ENCODE data around the gene EML4.
"Not testable (repeated sequence)": the region's sequence is repeated elsewhere in the genome, so short reads cannot be mapped to it uniquely, and the experiment has no call there.

The EML4 gene

DNA sequence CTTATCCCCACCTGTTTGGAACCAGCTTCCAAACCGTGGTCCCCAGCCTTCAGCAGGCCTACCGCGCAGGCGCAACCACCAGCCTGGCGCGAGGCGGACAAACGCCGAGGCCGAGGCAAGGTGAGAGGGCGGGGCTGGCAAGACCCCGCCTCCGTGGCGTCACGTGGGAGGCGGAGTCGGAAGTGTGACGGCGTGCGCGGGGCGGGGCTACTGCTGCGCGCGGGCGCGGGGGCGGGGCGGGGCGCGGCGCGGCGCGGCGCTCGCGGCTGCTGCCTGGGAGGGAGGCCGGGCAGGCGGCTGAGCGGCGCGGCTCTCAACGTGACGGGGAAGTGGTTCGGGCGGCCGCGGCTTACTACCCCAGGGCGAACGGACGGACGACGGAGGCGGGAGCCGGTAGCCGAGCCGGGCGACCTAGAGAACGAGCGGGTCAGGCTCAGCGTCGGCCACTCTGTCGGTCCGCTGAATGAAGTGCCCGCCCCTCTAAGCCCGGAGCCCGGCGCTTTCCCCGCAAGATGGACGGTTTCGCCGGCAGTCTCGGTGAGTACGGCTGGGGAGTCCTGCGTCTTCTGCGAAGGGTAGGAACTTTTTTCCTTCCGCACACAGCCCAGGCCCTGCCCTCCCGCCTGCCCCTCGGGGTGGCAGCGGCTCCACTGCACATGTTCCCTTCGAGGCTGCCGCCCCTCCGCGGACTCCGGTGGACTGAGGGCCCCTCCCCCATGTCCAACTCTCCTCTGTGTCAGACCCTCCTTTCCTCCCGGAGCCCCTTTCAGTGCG is at the start of gene EML4:
EML4 (plus strand) TSS at position 254 of the 774 bp plus-strand sequence; CDS start at position 513, 259 bp downstream.
- DNase-seq: peak; percentile 77

DNA sequence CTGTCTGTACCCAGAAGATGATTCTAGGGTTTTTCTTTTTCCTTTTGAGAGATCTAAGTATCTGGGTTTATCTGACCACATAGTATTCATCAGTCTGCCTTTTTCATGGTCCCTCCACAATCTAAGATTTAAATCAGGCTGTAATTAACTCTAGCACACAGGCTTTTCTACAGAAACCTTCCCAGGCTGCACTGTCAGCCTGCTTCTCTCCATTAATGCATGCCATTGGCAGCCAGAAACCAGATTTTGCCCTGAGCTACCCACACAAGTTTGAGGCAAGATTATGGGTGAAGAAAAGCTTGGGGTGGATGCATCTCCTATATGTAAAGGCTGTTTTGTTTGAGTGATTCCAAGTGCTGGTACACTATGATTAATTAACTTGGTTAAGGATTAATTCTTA is 45.7 kb upstream of the EML4 start:
- DNase-seq: no peak

GRCh38 chr2:42124011-42124785 is 45.0 kb upstream of the EML4 start:
- no peak for DNase-seq

GRCh38 chr2:42125841-42126594 is 43.1 kb upstream of the EML4 start:
- DNase-seq: peak; percentile 26

- not testable (repeated sequence) for DNase-seq
Observed at GRCh38 chr2:42126873-42127272, 42.3 kb upstream of the EML4 start.

DNA sequence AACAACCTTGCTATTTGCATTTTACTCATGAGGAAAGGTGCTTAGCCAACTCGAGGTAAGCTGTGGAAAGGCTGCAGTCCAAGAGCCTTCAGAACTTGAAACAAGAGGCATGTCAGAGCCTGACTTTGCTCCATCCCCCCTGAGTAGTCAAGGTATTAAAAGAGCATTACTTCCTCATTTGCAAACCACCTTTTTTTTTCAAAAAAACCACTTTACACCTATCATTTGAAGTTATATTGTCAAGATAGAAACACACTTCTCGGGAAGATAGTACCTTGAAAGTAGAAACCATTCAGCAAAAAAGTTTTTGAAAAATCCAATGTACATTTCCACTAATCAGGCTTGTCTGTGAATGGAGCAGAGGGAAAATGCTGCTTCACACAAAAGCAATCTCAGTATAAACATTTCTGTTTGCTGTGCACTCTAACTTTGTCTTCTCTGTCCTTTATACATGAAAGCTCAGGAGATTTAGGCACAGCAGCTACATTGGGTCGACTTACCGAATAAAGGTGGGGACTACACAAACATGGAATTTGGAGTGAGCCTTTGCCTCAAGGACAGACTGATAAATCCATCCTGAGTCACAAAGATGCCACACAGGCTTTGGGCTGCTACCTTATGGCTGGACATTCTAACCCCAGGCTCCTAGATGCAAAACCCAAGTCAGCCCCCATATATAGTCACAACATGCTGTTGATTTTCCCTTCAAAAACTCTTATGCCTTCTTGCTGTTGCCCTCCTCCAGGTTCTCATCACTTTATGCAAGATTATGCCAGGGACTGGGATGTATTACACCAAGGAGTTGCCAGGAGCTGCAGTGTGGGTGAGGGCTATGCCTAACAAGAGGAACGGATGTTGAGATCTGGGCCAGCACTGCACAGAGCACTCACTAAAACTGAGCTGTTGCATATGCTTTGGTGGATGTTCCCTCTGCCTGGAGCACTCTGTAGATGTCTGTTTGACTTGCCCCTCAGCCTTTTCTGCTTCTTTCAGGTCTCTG is 41.4 kb upstream of the EML4 start:
- no peak for DNase-seq

- peak; percentile 25 for DNase-seq
Observed at GRCh38 chr2:42128721-42129486, 40.2 kb upstream of the EML4 start.

DNA sequence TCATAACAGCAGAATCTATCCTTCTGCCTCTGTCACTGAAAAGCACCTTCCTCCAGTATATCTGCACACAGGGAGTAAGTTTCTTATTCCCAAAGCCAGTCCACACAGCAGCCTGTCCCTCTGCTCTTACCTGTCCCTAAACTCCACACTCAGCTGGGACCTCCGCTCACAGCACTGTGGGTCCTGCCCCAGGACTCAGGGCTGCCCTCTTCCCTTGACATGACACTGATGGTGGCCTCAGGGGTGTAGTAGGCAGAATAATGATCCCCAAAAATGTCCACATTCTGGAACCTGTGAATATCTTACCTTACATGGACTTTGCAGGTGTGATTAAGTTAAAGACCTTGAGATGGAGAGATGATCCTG is 39.7 kb upstream of the EML4 start:
- no peak for DNase-seq

DNA sequence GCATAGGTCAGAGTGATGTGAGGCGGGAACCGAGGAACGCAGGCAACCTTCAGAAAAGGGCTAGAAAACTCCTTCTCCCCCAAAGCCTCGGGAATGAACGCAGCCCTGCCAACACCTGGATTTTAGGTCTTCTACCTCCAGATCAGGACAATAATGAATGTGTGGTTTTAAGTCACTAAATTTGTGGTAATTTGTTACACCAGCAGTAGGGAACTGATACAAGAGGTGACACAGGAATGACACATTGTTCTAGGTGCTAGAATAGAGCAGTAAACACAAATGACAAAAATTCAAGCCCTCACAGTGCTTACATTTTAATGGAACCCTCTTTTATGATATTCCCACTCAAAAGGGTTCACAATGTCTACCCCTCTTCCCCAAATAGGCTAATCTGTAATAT is 39.2 kb upstream of the EML4 start:
- no peak for DNase-seq

- not testable (repeated sequence) for DNase-seq
Observed at GRCh38 chr2:42130858-42131257, 38.3 kb upstream of the EML4 start.

GRCh38 chr2:42132191-42132965 is 36.8 kb upstream of the EML4 start:
- DNase-seq: no peak

GRCh38 chr2:42132966-42133641 is 36.0 kb upstream of the EML4 start:
- peak; percentile 64 for DNase-seq

DNA sequence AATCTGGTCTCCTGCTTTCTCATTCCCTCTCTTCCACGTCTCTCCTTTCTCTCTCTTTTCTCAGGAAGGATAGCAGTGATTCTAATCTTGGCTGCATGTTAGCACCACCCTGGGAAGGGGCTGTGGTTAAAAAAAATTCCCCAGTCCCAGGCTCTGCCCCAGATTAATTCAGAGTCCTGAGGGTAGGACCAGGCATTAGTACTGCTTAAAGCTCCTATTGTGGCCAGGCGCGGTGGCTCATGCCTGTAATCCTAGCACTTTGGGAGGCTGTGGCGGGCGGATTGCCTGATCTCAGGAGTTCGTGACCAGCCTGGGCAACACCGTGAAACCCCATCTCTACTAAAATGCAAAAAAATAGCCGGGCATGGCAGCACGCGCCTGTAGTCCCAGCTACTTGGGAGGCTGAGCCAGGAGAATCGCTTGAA is 35.4 kb upstream of the EML4 start:
- DNase-seq: no peak

DNA sequence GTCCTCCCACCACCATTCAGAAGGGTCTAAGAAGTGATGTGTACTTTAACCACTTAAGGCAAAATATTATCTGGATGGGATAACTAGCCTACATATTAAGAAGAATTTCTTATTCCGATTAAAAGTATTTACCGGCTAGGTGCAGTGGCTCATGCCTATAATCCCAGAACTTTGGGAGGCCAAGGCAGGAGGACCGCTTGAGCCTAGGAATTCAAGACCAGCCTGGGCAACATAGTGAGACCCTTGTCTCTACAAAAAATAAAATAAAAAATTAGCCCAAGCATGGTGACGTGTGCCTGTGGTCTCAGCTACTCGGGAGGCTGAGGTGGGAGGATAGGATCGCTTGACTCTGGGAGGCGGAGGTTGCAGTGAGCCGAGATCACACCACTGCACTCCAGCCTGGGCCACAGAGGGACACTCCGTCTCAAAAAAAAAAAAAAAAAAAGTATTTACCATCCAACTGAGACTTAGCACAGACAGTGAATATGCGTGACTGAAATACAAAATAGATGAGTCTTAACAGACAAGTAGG is 34.7 kb upstream of the EML4 start:
- not testable (repeated sequence) for DNase-seq

DNA sequence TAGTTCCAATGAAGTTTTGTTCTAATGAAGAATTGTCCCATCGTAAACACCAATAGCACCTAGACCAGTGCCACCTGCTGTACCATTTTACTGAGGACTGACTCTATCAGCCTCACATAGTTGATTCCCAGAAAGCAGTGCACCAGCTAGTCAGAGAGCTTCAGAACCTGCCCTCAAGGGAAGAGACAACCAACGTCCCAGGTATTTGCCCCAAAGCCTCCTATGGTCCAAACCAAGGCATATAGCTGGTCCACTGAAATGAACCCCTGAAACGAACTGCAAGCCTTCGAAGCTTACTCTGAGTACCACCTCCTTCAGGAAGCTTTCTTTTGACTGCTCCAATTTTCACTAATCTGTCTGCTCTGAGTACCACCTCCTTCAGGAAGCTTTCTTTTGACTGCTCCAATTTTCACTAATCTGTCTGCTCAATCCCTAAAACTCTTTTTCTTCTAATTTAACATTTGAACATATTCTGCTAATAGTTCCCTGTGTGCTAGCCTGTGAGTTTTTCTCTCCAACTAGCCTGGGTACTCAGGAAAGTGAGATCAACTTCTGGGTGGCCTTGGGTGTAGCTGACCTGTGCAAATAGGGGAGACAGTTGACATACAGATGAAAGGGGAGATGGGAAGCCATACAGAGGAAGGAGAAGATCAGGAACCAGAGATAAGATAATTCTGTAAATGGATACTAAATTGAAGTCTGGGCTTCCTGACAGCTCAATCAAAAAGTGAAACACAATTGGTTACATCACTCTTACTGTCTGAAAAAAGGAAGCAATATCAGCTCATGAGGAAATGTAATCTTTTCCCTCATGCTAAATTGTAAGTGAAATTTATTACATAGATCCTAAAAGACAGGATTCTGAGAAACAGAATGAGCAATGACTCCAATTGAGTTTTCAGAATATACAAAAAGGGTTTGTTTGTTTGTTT is 33.5 kb upstream of the EML4 start:
- no peak for DNase-seq

DNA sequence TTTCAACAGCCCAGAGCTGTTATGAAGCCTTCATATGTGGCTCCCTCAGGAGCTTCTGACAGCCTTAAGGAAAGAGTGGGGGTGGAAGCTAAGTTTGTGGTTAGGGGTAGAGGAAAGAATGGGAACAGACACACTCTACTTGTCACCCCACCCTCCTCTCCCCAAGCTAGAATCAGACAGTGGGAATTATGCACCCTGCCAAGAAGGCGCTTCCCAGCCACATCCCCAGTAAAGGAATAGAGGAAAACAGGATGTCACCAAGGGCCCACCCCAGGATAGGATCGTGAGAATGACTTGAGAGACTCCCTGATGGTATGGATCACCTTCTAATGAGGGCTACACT is 32.4 kb upstream of the EML4 start:
- no peak for DNase-seq

- no peak for DNase-seq
Observed at GRCh38 chr2:42137125-42137841, 31.9 kb upstream of the EML4 start.

Measured in DMS153 (cell line).